HEK293 (cell line): ENCODE data around the gene URGCP.

Experiments
- BCL6B ChIP-seq: fragments of 450-650 bp; formaldehyde crosslinking; IDR thresholded peaks from 2 replicates; pipeline ENCODE4 v1.5.1; 2017; ENCODE audit warnings: missing biosample characterization, missing genetic modification characterization
- CTCF ChIP-seq: fragments of 450-650 bp; formaldehyde crosslinking; IDR thresholded peaks from 2 replicates; pipeline ENCODE4 v1.5.1; 2016; ENCODE audit warnings: missing biosample characterization, missing genetic modification characterization

GRCh38 chr7:43890468-43890867 lies 15.9 kb downstream of the URGCP start:
- TF ChIP-seq BCL6B (tag by site-specific recombination) (no peak), CTCF (tag by site-specific recombination) (no peak)
